Breast epithelium (tissue), 3 donors: ENCODE results near the gene CLDN2.

Experiments
- POLR2AphosphoS5 ChIP-seq, 3 donors: sonication (generic); formaldehyde crosslinking; IDR thresholded peaks; one replicate each; pipeline ENCODE4 v1.6.1; 2017; ENCODE audit warnings: antibody characterized with exemption in 3 of 3
- TF ChIP-seq, protein P1 (sequence below), 3 donors: fragments of 450-650 bp; IDR thresholded peaks; one replicate each; pipeline ENCODE4 v1.5.1; 2016 to 2017; ENCODE audit warnings: antibody characterized with exemption in 3 of 3, mild to moderate bottlenecking in 3 of 3, moderate library complexity in 3 of 3

DNA sequence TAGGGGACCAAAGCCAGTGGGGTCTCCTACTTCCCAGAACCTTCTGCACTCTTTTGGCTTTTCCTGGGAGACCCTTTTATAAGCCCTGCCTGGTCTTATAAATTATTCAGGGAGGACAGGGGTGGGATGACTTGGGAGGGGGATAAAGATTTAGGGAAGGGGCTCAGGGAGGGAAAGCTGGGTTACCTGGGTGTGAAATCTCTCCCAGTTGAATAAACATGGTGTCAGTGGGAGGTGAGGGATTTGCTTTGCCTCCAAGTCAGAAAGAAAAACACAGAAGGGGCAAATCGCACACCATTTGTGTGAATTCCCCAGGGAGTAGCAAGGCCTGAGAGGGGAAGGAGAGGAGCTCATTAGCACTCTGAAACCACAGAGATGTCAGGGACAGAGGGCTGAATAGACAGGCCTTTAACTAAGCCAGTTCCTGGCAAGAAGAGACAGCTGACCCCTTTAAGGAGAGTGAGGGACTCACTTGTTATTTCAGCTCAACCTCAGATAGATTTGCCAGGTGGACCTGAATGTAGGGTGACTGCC is 16.8 kb upstream of the CLDN2 start, which contains the start of gene RIPPLY1:
- TF ChIP-seq, protein P1, sequence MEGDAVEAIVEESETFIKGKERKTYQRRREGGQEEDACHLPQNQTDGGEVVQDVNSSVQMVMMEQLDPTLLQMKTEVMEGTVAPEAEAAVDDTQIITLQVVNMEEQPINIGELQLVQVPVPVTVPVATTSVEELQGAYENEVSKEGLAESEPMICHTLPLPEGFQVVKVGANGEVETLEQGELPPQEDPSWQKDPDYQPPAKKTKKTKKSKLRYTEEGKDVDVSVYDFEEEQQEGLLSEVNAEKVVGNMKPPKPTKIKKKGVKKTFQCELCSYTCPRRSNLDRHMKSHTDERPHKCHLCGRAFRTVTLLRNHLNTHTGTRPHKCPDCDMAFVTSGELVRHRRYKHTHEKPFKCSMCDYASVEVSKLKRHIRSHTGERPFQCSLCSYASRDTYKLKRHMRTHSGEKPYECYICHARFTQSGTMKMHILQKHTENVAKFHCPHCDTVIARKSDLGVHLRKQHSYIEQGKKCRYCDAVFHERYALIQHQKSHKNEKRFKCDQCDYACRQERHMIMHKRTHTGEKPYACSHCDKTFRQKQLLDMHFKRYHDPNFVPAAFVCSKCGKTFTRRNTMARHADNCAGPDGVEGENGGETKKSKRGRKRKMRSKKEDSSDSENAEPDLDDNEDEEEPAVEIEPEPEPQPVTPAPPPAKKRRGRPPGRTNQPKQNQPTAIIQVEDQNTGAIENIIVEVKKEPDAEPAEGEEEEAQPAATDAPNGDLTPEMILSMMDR (IDR thresholded peaks at IDR 0.05) = no peak
- TF ChIP-seq POLR2AphosphoS5 (IDR thresholded peaks at IDR 0.05) = no peak
